A549 (cell line): ENCODE measurements around the gene BANP. TPM values are rescaled to one million over a fixed set of nuclear protein-coding genes. Genes with fewer than 3 reads are reported as not detected.

Experiments
- ATAC-seq, 2 experiments: fragments of 200-7000 bp in 1 of 2; fragments of >200 bp in 1 of 2; cut with Nextera tagmentation in 1 of 2; cut with Tn5 transposase in 1 of 2; 3 replicates each; pipeline versions ENCODE4 v1.8.0 to v1.9.1; 2018 to 2020; ENCODE audit warnings: mild to moderate bottlenecking in 1 of 2, moderate library complexity in 1 of 2
- CTCF ChIA-PET: fragments of 300-600 bp; sonication (Branson Sonifier 250); formaldehyde crosslinking; extraction: SDS; loops from one replicate; lab custom pipeline; 2021; ENCODE audit warnings: antibody characterized with exemption, inconsistent platforms; lab: Yijun Ruan, JAX
- POLR2A ChIA-PET: fragments of 350-600 bp; formaldehyde crosslinking; extraction: SDS; loops from one replicate; lab custom pipeline; 2021; ENCODE audit warnings: antibody characterized with exemption, inconsistent platforms; lab: Yijun Ruan, JAX
- DNase-seq, 2 experiments: peaks; one replicate each; pipeline versions ENCODE4 v3.0.0 to v3.0.0-alpha.2; 2011 to 2016; ENCODE audit warnings: low read depth in 1 of 2, low spot score in 1 of 2
- FAIRE-seq: peaks from 2 replicates; lab custom pipeline; 2011; peaks lifted over from hg19 to GRCh38; lab: Jason Lieb, UNC
- H3K27ac ChIP-seq, 2 experiments: fragments of >200 bp; sonication (Bioruptor Twin); formaldehyde crosslinking; 3 replicates each; pipeline ENCODE4 v1.5.1; 2016 to 2017
- H3K4me1 ChIP-seq: fragments of >200 bp; sonication (Bioruptor Twin); formaldehyde crosslinking; 3 replicates; pipeline ENCODE4 v1.6.1; 2016
- H3K4me2 ChIP-seq: fragments of >200 bp; sonication (Bioruptor Twin); formaldehyde crosslinking; 3 replicates; pipeline ENCODE4 v1.6.1; 2016
- H3K4me3 ChIP-seq: fragments of >200 bp; sonication (Bioruptor Twin); formaldehyde crosslinking; 3 replicates; pipeline ENCODE4 v1.5.1; 2016
- H3K9me3 ChIP-seq: fragments of >200 bp; sonication (Bioruptor Twin); formaldehyde crosslinking; 3 replicates; pipeline ENCODE4 v1.6.1; 2016
- ATOH8 ChIP-seq: fragments of 250-450 bp; sonication (Bioruptor Pico); IDR thresholded peaks from 2 replicates; pipeline ENCODE4 v1.5.0; 2020; ENCODE audit warnings: low read depth, mild to moderate bottlenecking, moderate library complexity
- BCL3 ChIP-seq: fragments of >200 bp; sonication (Bioruptor Twin); formaldehyde crosslinking; IDR thresholded peaks from 3 replicates; pipeline ENCODE4 v1.6.1; 2016
- CBX8 ChIP-seq: fragments of 200-600 bp; sonication (generic); IDR thresholded peaks from 2 replicates; pipeline ENCODE4 v1.6.1; 2016
- CHD2 ChIP-seq: fragments of 150-350 bp; IDR thresholded peaks from 2 replicates; pipeline ENCODE4 v1.6.1; 2014; ENCODE audit warnings: low read length; ENCODE audit not compliant: partially characterized antibody
- CTCF ChIP-seq: fragments of >200 bp; sonication (Bioruptor Twin); formaldehyde crosslinking; IDR thresholded peaks from 3 replicates; pipeline ENCODE4 v1.5.1; 2016
- EHMT2 ChIP-seq: fragments of 200-600 bp; sonication (generic); IDR thresholded peaks from 2 replicates; pipeline ENCODE4 v1.6.1; 2016; ENCODE audit warnings: antibody characterized with exemption, low read depth, mild to moderate bottlenecking, moderate library complexity
- FOSB ChIP-seq: fragments of 250-450 bp; sonication (Bioruptor Pico); IDR thresholded peaks from 2 replicates; pipeline ENCODE4 v1.5.0; 2020; ENCODE audit warnings: mild to moderate bottlenecking, moderate library complexity
- HDAC2 ChIP-seq: fragments of 200-600 bp; sonication (generic); IDR thresholded peaks from 2 replicates; pipeline ENCODE4 v1.6.1; 2016
- HEYL ChIP-seq: fragments of 250-450 bp; sonication (Bioruptor Pico); IDR thresholded peaks from 2 replicates; pipeline ENCODE4 v1.8.0; 2021; ENCODE audit warnings: mild to moderate bottlenecking, moderate library complexity
- HOXA7 ChIP-seq: fragments of 250-450 bp; sonication (Bioruptor Pico); IDR thresholded peaks from 2 replicates; pipeline ENCODE4 v1.5.0; 2020; ENCODE audit warnings: mild to moderate bottlenecking, moderate library complexity
- KDM1A ChIP-seq: fragments of 200-600 bp; sonication (generic); IDR thresholded peaks from 2 replicates; pipeline ENCODE4 v1.6.1; 2016; ENCODE audit warnings: low read depth, mild to moderate bottlenecking
- MAX ChIP-seq: IDR thresholded peaks from 2 replicates; pipeline ENCODE4 v1.6.1; 2012
- PBX3 ChIP-seq: IDR thresholded peaks from 2 replicates; pipeline ENCODE4 v1.6.1; 2012
- RAD21 ChIP-seq, 2 experiments: fragments of >200 bp in 1 of 2; sonication (Bioruptor Twin) in 1 of 2; formaldehyde crosslinking in 1 of 2; IDR thresholded peaks in 1 of 2; conservative IDR thresholded peaks in 1 of 2; 2 replicates in 1 of 2; 3 replicates in 1 of 2; pipeline ENCODE4 v1.6.1; 2012 to 2018; ENCODE audit warnings: inconsistent platforms in 1 of 2
- RCOR1 ChIP-seq: fragments of 150-350 bp; IDR thresholded peaks from 2 replicates; pipeline ENCODE4 v1.6.1; 2014; ENCODE audit warnings: antibody characterized with exemption, low read length, low read depth
- RNF2 ChIP-seq: fragments of 200-600 bp; sonication (generic); IDR thresholded peaks from 2 replicates; pipeline ENCODE4 v1.6.1; 2016; ENCODE audit warnings: low read depth, mild to moderate bottlenecking, antibody characterized with exemption, moderate library complexity, borderline replicate concordance
- SMC3 ChIP-seq: fragments of >200 bp; sonication (Bioruptor Twin); formaldehyde crosslinking; IDR thresholded peaks from 3 replicates; pipeline ENCODE4 v1.6.1; 2018; ENCODE audit warnings: inconsistent platforms
- USF2 ChIP-seq: fragments of 450-650 bp; IDR thresholded peaks from 2 replicates; pipeline ENCODE4 v1.6.1; 2014; ENCODE audit warnings: antibody characterized with exemption
- WGBS: methylation state at CpG from one replicate; pipeline ENCODE4 v1.1.6; 2017; ENCODE audit errors: missing lambda C conversion rate; 5-methylcytosine and 5-hydroxymethylcytosine counted together
- polyA plus RNA-seq, 4 experiments: library from polyadenylated mRNA; depleted of rRNA in 3 of 4; stranded (reverse); fragments of >200 nt; fragmentation: RNase III in 1 of 4; extraction: RNeasy Plus Mini Kit Qiagen cat#74134 plus additional on column Dnase treatment in 1 of 4; gene quantifications; 2 replicates in 3 of 4; 3 replicates in 1 of 4; pipeline ENCODE4 v1.2.3, GENCODE V29; 2011 to 2017

Gene BANP
- polyA plus RNA-seq, 2 of the 4 experiments (the other 2 are of a cell fraction), result 17.1 to 17.2 TPM

GRCh38 chr16:88063211-88063773 is 112.1 kb downstream of the BANP start:
- ChIA-PET POLR2A (no interaction called here), CTCF (no interaction called here)
- FAIRE-seq (no peak), ATAC-seq (no peak), DNase-seq (no peak)
- no peaks in the 10 kb centered on the region for H3K9me3 ChIP-seq
- TF ChIP-seq RNF2 (no peak), RAD21 (conservative IDR thresholded peaks at IDR 0.05 in 1 of 2, IDR thresholded peaks at IDR 0.05 in 1 of 2) (peak in 1 of 2 experiments; percentile 10; a peak in 1 of 5 replicates), BCL3 (no peak)
- 90% methylated on average over 16 of the region's 16 CpGs for WGBS
- no peak overlapping the region for H3K4me2 ChIP-seq
- no peaks in the 10 kb centered on the region for H3K4me1 ChIP-seq
- H3K27ac ChIP-seq, result no peak overlapping the region
- no peak overlapping the region for H3K4me3 ChIP-seq

GRCh38 chr16:88064011-88064888 is 113.0 kb downstream of the BANP start:
- DNase-seq (no peak), ATAC-seq (no peak), FAIRE-seq (no peak)
- Histone ChIP-seq H3K4me1 (no peaks in the 10 kb centered on the region), H3K4me3 (no peak overlapping the region), H3K9me3 (no peaks in the 10 kb centered on the region), H3K4me2 (no peak overlapping the region), H3K27ac (no peak overlapping the region)
- POLR2A ChIA-PET, result no interaction called here
- 94% methylated on average over 31 of the region's 31 CpGs for WGBS
- TF ChIP-seq CHD2 (no peak), CBX8 (no peak), RCOR1 (no peak), SMC3 (no peak), EHMT2 (no peak), FOSB (CRISPR knock-in tag) (no peak), CTCF (no peak), KDM1A (no peak), PBX3 (no peak), HOXA7 (no peak), MAX (no peak), USF2 (no peak), HDAC2 (no peak), ATOH8 (CRISPR knock-in tag) (no peak), HEYL (CRISPR knock-in tag) (no peak)
- CTCF ChIA-PET, result interaction anchor here (0.5 kb wide), 1 partner anchor 15 kb away, joined by 3 read pairs; no protein-coding TSS in a partner anchor
